Mesenteric fat pad (tissue), 1 donor: ENCODE measurements around the gene SLC22A14. TPM values are rescaled to one million over a fixed set of nuclear protein-coding genes. Genes with fewer than 3 reads are reported as not detected.

Experiments
- DNase-seq: peaks from one replicate; pipeline ENCODE4 v3.0.0-alpha.2; 2020; ENCODE audit warnings: low spot score
- total RNA-seq: library from RNA; stranded (reverse); fragmentation: NEBNext Ultra II Directional; extraction: Animal tissue kit (Norgen Biotek cat#: 25700); gene quantifications from one replicate; pipeline ENCODE4 v1.2.1, GENCODE V29; 2021
- donor health status: DM: yes; HTN: yes; CAD: no.

The SLC22A14 gene
- total RNA-seq, 1 donor from 2014 or later: 0.48 TPM

- no peak for DNase-seq
These were observed 61.9 kb downstream of the SLC22A14 start for GRCh38 chr3:38343797-38344594.

GRCh38 chr3:38345879-38346586 is 63.9 kb downstream of the SLC22A14 start:
- no peak for DNase-seq

GRCh38 chr3:38346587-38347410 is 64.7 kb downstream of the SLC22A14 start, which contains the start of gene XYLB:
TSS of gene XYLB (plus strand) at chr3:38346785. CDS start at chr3:38346869, 84 bp downstream.
- DNase-seq: peak; percentile 96

GRCh38 chr3:38347421-38348200 is 65.5 kb downstream of the SLC22A14 start:
- DNase-seq: no peak

- DNase-seq: no peak
These were observed 66.8 kb downstream of the SLC22A14 start for GRCh38 chr3:38348903-38349302.

GRCh38 chr3:38349684-38350359 is 67.7 kb downstream of the SLC22A14 start:
- no peak for DNase-seq

- DNase-seq: no peak
These were observed 71.1 kb downstream of the SLC22A14 start for GRCh38 chr3:38353151-38353550.

GRCh38 chr3:38354588-38355330 is 72.7 kb downstream of the SLC22A14 start:
- peak; percentile 35 for DNase-seq

GRCh38 chr3:38359038-38359437 is 76.9 kb downstream of the SLC22A14 start:
- peak; percentile 26 for DNase-seq

GRCh38 chr3:38360345-38360744 is 78.3 kb downstream of the SLC22A14 start:
- peak; percentile 39 for DNase-seq

GRCh38 chr3:38361496-38361895 is 79.4 kb downstream of the SLC22A14 start:
- peak; percentile 75 for DNase-seq

GRCh38 chr3:38362825-38363224 is 80.7 kb downstream of the SLC22A14 start:
- peak; percentile 37 for DNase-seq

- peak; percentile 22 for DNase-seq
These were observed 82.8 kb downstream of the SLC22A14 start for GRCh38 chr3:38364721-38365400.

- peak; percentile 62 for DNase-seq
These were observed 83.5 kb downstream of the SLC22A14 start for GRCh38 chr3:38365469-38366062.

GRCh38 chr3:38366082-38366481 is 84.0 kb downstream of the SLC22A14 start:
- DNase-seq: peak; percentile 20

GRCh38 chr3:38367779-38368178 is 85.7 kb downstream of the SLC22A14 start:
- DNase-seq: peak; percentile 5
